ENCODE data around the gene PEX14.
"Not testable (repeated sequence)": the region's sequence is repeated elsewhere in the genome, so short reads cannot be mapped to it uniquely, and the experiment has no call there.

PEX14 gene

DNA sequence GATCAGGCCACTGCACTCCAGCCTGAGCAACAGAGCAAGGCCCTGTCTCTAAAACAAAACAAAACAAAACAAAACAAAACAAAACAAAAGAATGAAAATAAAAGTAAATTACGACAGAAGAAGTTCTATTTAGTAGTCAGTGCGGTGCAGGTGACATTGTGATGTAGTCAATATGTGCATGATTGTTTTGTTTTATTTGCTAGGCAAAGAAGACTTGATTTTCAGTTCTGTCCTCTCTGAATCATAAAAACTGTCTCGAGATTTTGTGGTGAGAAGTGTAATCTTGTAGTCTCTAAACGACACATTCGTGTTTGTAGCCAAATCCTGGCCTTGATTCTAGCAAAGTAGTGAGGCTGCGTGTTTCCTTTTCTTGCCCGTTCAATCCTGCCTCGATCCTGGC is 23.5 kb downstream of the PEX14 start:
- no peak for DNase-seq (ENCODE audit: low spot score)
- TF ChIP-seq, protein P1, sequence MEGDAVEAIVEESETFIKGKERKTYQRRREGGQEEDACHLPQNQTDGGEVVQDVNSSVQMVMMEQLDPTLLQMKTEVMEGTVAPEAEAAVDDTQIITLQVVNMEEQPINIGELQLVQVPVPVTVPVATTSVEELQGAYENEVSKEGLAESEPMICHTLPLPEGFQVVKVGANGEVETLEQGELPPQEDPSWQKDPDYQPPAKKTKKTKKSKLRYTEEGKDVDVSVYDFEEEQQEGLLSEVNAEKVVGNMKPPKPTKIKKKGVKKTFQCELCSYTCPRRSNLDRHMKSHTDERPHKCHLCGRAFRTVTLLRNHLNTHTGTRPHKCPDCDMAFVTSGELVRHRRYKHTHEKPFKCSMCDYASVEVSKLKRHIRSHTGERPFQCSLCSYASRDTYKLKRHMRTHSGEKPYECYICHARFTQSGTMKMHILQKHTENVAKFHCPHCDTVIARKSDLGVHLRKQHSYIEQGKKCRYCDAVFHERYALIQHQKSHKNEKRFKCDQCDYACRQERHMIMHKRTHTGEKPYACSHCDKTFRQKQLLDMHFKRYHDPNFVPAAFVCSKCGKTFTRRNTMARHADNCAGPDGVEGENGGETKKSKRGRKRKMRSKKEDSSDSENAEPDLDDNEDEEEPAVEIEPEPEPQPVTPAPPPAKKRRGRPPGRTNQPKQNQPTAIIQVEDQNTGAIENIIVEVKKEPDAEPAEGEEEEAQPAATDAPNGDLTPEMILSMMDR (conservative IDR thresholded peaks at IDR 0.05; ENCODE audit: low read depth) = no peak
- ChIA-PET POLR2A (ENCODE audit: low non-redundant PET) (no interaction called here), CTCF (interaction anchor here (0.7 to 0.8 kb wide), 2 partner anchors 9 to 324 kb away, joined by 4 read pairs; no protein-coding TSS in a partner anchor)
- 0 out of 2 replicates have a peak overlapping the region, but pooled peaks have one; percentile 33 for H3K27ac ChIP-seq

- CTCF ChIA-PET = no interaction called here
- POLR2A ChIA-PET (ENCODE audit: low non-redundant PET) = no interaction called here
Observed at GRCh38 chr1:10502206-10502605, 27.5 kb downstream of the PEX14 start.

DNA sequence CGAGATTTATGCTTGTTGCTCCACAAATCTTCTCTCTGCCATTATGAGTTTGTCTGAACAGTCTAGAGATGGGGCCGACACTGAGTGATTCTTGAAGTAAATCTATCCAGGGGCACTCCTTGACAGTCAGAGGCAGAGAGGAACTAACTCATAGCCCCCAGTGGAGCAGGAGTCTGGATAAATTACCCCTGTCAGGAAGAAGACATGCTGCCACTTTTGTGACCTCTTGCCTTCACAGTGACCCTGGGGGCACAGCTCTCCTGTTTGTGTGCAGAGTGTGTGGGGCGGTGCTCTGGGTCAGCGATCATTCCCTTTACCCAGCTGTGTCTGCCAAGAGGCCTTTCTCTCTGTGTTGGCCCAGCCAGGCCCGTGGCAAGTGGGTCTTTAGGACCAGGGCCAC is 29.5 kb downstream of the PEX14 start:
- TF ChIP-seq, protein P1 (conservative IDR thresholded peaks at IDR 0.05; ENCODE audit: low read depth) = no peak
- H3K27ac ChIP-seq = peak overlapping the region; percentile 33
- ChIA-PET CTCF (interaction anchor here (1.1 to 1.2 kb wide), 2 partner anchors 9 to 533 kb away, joined by 4 to 9 read pairs; no protein-coding TSS in a partner anchor), POLR2A (ENCODE audit: low non-redundant PET) (interaction anchor here (0.5 kb wide), 1 partner anchor 345 kb away, joined by 3 read pairs; no protein-coding TSS in a partner anchor)
- DNase-seq (ENCODE audit: low spot score) = no peak

More at GRCh38 chr1:10502206-10502605, 27.5 kb downstream of the PEX14 start:
- TF ChIP-seq, protein P1 (conservative IDR thresholded peaks at IDR 0.05; ENCODE audit: low read depth) = no peak
- DNase-seq (ENCODE audit: low spot score) = no peak
- no peak overlapping the region for H3K27ac ChIP-seq

DNA sequence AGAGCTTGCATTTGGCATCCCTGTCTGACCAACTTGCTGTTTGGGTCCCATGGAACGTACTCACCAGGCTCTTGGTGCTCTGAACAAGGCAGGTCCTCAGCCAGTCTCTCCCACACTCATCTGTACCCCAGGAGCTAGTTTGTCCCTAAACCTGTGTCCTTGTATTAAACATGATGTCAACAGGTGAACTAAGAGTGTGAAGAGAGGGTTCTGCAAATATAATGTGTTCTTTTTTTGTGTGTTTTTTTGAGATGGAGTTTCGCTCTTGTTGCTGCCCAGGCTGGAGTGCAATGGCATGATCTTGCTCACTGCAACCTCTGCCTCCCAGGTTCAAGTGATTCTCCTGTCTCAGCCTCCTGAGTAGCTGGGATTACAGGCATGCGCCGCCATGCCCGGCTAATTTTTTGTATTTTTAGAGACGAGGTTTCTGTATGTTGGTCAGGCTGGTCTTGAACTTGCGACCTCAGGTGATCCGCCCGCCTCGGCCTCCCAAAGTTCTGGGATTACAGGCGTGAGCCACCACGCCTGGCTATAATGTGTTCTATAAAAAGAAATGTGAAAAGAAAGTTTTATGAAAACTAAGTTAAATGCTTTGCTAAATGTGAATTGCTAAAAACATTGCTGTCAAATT is 31.4 kb downstream of the PEX14 start:
- POLR2A ChIA-PET (ENCODE audit: low non-redundant PET) = interaction anchor here (0.6 kb wide), 2 partner anchors 356 to 1305 kb away, joined by 5 to 7 read pairs; no protein-coding TSS in a partner anchor
- H3K27ac ChIP-seq = peak overlapping the region; percentile 16; the same call in 1 of the 2 replicates
- not testable (repeated sequence) for DNase-seq (ENCODE audit: low spot score)
- CTCF ChIA-PET = interaction anchor here (1.3 to 2.7 kb wide), 2 partner anchors 10 to 76 kb away, joined by 8 to 22 read pairs; partner anchors contain the start of gene CENPS

GRCh38 chr1:10506677-10507047 is 31.9 kb downstream of the PEX14 start:
- TF ChIP-seq, protein P1 (conservative IDR thresholded peaks at IDR 0.05; ENCODE audit: low read depth) = no peak
- DNase-seq (ENCODE audit: low spot score) = no peak
- ChIA-PET POLR2A (ENCODE audit: low non-redundant PET) (no interaction called here), CTCF (interaction anchor here (1.0 to 2.7 kb wide), 8 partner anchors 11 to 507 kb away, joined by 3 to 22 read pairs (median 5); partner anchors contain the start of gene CENPS)
- H3K27ac ChIP-seq = no peak overlapping the region

- TF ChIP-seq, protein P1 (conservative IDR thresholded peaks at IDR 0.05; ENCODE audit: low read depth) = peak; percentile 87
- peak overlapping the region; percentile 37; the same call in 1 of the 2 replicates for H3K27ac ChIP-seq
- CTCF ChIA-PET = interaction anchor here (0.5 to 2.7 kb wide), 12 partner anchors 9 to 557 kb away, joined by 3 to 22 read pairs (median 4); partner anchors contain the start of gene CENPS
- POLR2A ChIA-PET (ENCODE audit: low non-redundant PET) = no interaction called here
- DNase-seq (ENCODE audit: low spot score) = peak; percentile 74
Observed at GRCh38 chr1:10507111-10507879, 32.5 kb downstream of the PEX14 start.

Measured in RWPE1 (cell line).